Gastrocnemius medialis (tissue), 4 donors: Measurements from ENCODE around the gene PRPF31. TPM values are rescaled to one million over a fixed set of nuclear protein-coding genes. Genes with fewer than 3 reads are reported as not detected.
"Not testable (repeated sequence)": the region's sequence is repeated elsewhere in the genome, so short reads cannot be mapped to it uniquely, and the experiment has no call there.

Source experiments
- ATAC-seq, 2 donors: fragments of 150-250 bp; one replicate each; pipeline ENCODE4 v1.9.1; 2016
- DNase-seq, 2 donors: peaks; one replicate each; pipeline ENCODE4 v3.0.0-alpha.2; 2019
- H3K27ac ChIP-seq, 4 donors: fragments of 200-600 bp; sonication (generic); 1 replicate in 1 of 4; 2 replicates in 3 of 4; pipeline ENCODE4 v1.5.1; 2016 to 2018; ENCODE audit warnings: mild to moderate bottlenecking in 2 of 4, moderate library complexity in 1 of 4
- H3K27me3 ChIP-seq, 3 donors: fragments of 200-600 bp; sonication (generic) in 2 of 3; 1 replicate in 1 of 3; 2 replicates in 2 of 3; pipeline versions ENCODE4 v1.5.1 to v1.6.0; 2016 to 2019; ENCODE audit warnings: mild to moderate bottlenecking in 1 of 3, moderate library complexity in 1 of 3
- H3K36me3 ChIP-seq, 2 donors: fragments of 200-600 bp; sonication (generic) in 1 of 2; one replicate each; pipeline ENCODE4 v1.5.1; 2017 to 2018
- H3K4me1 ChIP-seq, 2 donors: fragments of 200-600 bp; sonication (generic) in 1 of 2; one replicate each; pipeline ENCODE4 v1.5.1; 2016 to 2017; ENCODE audit warnings: mild to moderate bottlenecking in 2 of 2
- H3K4me3 ChIP-seq, 4 donors: fragments of 200-600 bp; sonication (generic) in 3 of 4; 1 replicate in 1 of 4; 2 replicates in 3 of 4; pipeline ENCODE4 v1.5.1; 2016 to 2019; ENCODE audit warnings: mild to moderate bottlenecking in 2 of 4
- H3K9me3 ChIP-seq, 3 donors: fragments of 200-600 bp; sonication (generic) in 2 of 3; 1 replicate in 1 of 3; 2 replicates in 2 of 3; pipeline ENCODE4 v1.5.1; 2016 to 2019
- POLR2A ChIP-seq, 2 donors: fragments of 450-650 bp; IDR thresholded peaks; one replicate each; pipeline ENCODE4 v1.6.1; 2017; ENCODE audit warnings: antibody characterized with exemption in 2 of 2, mild to moderate bottlenecking in 2 of 2, moderate library complexity in 2 of 2
- in situ Hi-C, 4 donors: fragments of 200-750 bp; cut with MboI; loops; one replicate each; pipeline versions ENCODE4 v1.15.0 to v1.8.0; 2017; ENCODE audit warnings: low sequenced_read_pairs in 4 of 4
- intact Hi-C: fragments of 100-400 bp; cut with DNase I; formaldehyde crosslinking; loops from one replicate; pipeline ENCODE4 v1.15.1; 2023; ENCODE audit warnings: low total_unique reads
- total RNA-seq, 4 donors: library from RNA; depleted of rRNA; stranded (reverse); fragments of >200 nt; gene quantifications; one replicate each; pipeline versions ENCODE4 v1.1.0 to v1.2.3, GENCODE V29; 2016
- TF ChIP-seq, protein P1 (sequence below), 5 experiments: fragments of 450-650 bp in 3 of 5; fragments of 200-600 bp in 2 of 5; sonication (generic) in 2 of 5; IDR thresholded peaks in 4 of 5; conservative IDR thresholded peaks in 1 of 5; 1 replicate in 4 of 5; 2 replicates in 1 of 5; pipeline ENCODE4 v1.5.1; 2016 to 2019; ENCODE audit warnings: antibody characterized with exemption in 5 of 5, mild to moderate bottlenecking in 3 of 5, moderate library complexity in 3 of 5

The PRPF31 gene
- total RNA-seq, 4 donors from 2014 or later, result 26.6 to 39.4 (median 37.2) TPM

DNA sequence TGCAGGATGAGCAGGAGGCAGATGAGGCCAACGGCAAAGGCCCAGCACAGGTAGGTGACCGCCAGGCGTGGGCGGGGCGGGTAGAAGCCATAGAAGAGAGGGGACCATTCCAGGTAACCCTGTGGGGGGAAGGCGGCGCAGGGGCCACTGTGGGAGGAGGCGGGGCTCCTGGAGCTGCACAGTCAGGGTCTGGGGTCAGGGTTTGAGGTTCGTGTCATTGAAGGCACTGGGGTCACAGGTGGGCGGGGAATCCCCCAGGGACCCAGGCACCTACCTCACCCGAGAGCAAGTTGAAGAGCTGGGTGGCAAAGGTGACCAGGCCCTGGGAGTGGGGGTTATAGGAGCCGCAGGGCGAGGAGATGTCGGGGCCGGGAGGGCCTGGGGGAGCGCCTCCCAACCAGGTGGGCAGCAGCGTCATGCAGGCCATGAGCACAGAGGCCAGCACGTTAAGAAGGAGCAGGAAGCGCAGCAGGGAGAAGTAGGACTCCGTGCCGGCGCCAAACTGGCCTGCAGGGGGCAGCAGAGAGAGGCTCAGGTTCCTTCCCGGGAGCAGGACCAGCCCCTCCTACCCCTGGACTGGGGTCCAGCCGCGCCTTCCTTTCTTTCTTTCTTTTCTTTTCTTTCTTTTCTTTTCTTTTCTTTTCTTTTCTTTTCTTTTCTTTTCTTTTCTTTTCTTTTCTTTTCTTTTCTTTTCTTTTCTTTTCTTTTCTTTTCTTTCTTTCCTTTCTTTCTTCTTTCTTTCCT, 52.8 kb downstream of the PRPF31 start:
- in situ Hi-C loops, result loop anchor here in 2 of 4 donors (5.0 kb wide), 1 partner anchor 64 kb away; no protein-coding TSS in a partner anchor
- no peak overlapping the region for H3K4me3 ChIP-seq
- TF ChIP-seq POLR2A (IDR thresholded peaks at IDR 0.05), result no peak
- TF ChIP-seq, protein P1, sequence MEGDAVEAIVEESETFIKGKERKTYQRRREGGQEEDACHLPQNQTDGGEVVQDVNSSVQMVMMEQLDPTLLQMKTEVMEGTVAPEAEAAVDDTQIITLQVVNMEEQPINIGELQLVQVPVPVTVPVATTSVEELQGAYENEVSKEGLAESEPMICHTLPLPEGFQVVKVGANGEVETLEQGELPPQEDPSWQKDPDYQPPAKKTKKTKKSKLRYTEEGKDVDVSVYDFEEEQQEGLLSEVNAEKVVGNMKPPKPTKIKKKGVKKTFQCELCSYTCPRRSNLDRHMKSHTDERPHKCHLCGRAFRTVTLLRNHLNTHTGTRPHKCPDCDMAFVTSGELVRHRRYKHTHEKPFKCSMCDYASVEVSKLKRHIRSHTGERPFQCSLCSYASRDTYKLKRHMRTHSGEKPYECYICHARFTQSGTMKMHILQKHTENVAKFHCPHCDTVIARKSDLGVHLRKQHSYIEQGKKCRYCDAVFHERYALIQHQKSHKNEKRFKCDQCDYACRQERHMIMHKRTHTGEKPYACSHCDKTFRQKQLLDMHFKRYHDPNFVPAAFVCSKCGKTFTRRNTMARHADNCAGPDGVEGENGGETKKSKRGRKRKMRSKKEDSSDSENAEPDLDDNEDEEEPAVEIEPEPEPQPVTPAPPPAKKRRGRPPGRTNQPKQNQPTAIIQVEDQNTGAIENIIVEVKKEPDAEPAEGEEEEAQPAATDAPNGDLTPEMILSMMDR (IDR thresholded peaks at IDR 0.05 in 4 of 5, conservative IDR thresholded peaks at IDR 0.05 in 1 of 5), result peak; percentile 69 to 88 (median 86)

DNA sequence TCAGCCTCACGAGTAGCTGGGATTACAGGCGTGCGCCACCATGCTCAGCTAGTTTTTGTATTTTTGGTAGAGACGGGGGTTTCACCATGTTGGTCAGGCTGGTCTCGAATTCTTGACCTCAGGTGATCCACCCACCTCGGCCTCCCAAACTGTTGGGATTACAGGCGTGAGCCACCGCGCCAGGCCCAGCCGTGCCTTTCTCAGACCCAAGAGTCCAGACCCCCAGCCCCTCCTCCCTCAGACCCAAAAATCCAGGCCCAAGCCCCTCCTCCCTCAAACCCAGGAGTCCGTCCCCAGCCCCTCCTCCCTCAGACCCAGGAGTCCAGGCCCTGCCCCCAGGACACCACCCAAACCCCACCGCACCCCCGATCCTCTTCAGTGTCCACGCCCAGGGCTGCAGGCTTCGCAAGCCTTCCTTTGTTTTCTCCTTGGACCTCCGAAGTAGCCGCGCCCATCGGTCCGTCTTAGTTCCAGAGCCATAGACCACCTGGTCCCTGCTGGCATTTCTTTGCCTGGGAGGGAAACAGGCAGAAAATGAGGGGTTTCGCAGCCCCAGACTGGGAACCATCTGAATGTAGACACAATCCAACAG, 53.7 kb downstream of the PRPF31 start:
- Histone ChIP-seq H3K4me3 (no peak overlapping the region), H3K36me3 (no peaks in the 10 kb centered on the region), H3K27me3 (peaks cover 15 to 34% (median 27%) of the 10 kb centered on the region in 3 donors), H3K27ac (no peak overlapping the region), H3K4me1 (peaks cover 0 to 7% of the 10 kb centered on the region in 2 donors), H3K9me3 (no peaks in the 10 kb centered on the region)
- in situ Hi-C loops, result loop anchor here in 2 of 4 donors (5.0 kb wide), 1 partner anchor 63 kb away; no protein-coding TSS in a partner anchor
- ATAC-seq (no peak), DNase-seq (no peak)
- intact Hi-C loops, result loop anchor here (5.0 to 10.0 kb wide), 2 partner anchors 223 to 296 kb away; partner anchors contain the start of gene LENG9
- TF ChIP-seq POLR2A (IDR thresholded peaks at IDR 0.05), result no peak
- TF ChIP-seq, protein P1 (IDR thresholded peaks at IDR 0.05 in 4 of 5, conservative IDR thresholded peaks at IDR 0.05 in 1 of 5), result no peak

More for the DNA sequence above, 52.8 kb downstream of the PRPF31 start:
- intact Hi-C loops, result loop anchor here (1.0 to 10.0 kb wide), 3 partner anchors 63 to 296 kb away; partner anchors contain the start of gene LENG9
- Histone ChIP-seq H3K9me3 (no peaks in the 10 kb centered on the region), H3K27ac (no peak overlapping the region), H3K36me3 (no peaks in the 10 kb centered on the region), H3K4me1 (peaks cover 0 to 7% of the 10 kb centered on the region in 2 donors), H3K27me3 (peaks cover 20 to 27% (median 23%) of the 10 kb centered on the region in 3 donors)
- DNase-seq (peak; percentile 65 to 81), ATAC-seq (peak; percentile 85 to 95)

DNA sequence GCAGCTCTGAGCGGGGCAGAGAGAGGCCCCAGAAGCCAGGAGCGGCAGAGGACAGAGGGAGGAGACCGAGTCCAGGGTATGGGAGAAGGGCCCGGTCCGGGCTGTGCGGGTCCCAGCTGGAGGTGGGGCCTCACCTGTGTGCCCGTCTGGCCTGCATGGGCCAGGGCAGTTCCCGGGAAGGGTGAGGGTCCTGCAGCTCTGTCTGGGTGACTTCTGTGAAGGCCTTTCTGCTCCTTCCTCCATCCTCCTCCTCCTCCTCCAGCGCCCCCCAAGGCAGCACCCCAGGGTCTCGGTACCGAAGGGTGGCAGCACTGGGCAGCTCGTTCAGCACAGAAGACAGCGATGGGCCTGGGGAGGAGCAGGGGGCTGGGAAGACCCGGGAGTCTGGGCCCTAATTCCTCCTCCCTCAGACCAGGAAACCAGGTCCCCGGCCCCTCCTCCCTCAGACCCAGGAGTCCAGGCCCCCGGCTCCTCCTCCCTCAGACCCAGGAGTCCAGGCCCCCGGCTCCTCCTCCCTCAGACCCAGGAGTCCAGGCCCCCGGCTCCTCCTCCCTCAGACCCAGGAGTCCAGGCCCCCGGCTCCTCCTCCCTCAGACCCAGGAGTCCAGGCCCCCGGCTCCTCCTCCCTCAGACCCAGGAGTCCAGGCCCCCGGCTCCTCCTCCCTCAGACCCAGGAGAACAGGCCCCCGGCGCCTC, 56.3 kb downstream of the PRPF31 start:
- H3K9me3 ChIP-seq, H3K4me1 ChIP-seq, intact Hi-C loops, H3K4me3 ChIP-seq, ATAC-seq, H3K36me3 ChIP-seq, in situ Hi-C loops, DNase-seq: not testable (repeated sequence)
- peak overlapping the region in 3 of 4 donors; percentile 33 to 69 (median 62) for H3K27ac ChIP-seq
- H3K27me3 ChIP-seq, result peaks cover 4 to 18% (median 11%) of the 10 kb centered on the region in 3 donors

DNA sequence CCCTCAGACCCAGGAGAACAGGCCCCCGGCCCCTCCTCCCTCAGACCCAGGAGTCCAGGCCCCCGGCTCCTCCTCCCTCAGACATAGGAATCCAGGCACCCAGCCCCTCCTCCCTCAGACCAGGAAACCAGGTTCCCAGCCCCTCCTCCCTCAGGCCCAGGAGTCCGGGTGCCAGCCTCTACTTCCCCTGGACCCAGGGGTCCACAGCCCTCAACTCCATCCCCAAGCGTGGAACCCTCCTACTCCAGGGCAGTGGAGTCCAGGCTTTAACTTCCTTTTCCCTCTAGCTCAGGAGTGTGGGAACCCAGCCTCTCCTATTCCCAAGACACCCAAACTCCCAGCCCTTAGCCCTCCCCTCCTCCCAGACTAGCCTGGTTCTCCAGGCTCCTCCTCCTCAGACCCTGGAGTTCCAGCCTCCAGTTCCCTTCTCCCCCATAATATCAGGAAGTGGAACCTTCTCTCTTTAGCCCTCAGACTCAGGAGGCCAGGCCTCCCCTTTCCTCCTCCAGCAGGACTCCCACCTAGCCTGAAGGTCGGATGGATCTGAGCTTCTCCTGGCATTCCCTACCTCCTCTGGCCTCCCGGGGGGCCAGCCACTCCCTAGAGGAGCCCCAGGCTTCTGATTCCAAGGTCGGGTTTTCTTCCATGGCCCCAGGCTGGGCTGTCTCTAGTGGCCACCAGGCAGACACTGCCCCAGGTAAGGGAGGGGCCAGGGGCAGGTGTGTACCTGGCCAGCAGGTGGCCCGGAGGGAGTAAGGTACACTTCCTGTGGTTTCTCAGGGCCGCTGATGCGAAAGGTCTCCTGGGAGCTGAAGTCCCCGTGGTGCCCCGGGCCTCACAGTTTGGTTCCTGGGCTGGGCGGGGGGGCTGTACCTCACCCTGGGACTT, 57.2 kb downstream of the PRPF31 start, which contains the start of gene TMC4:
TMC4 (minus strand) TSS at position 690 of the 888 bp plus-strand sequence; CDS start at position 647, 43 bp downstream.
- no peaks in the 10 kb centered on the region for H3K9me3 ChIP-seq
- peaks cover 0 to 4% of the 10 kb centered on the region in 2 donors for H3K4me1 ChIP-seq
- H3K27ac ChIP-seq, result peak within 1 kb of the TSS; percentile 37 to 69 (median 54)
- TF ChIP-seq, protein P1 (IDR thresholded peaks at IDR 0.05 in 4 of 5, conservative IDR thresholded peaks at IDR 0.05 in 1 of 5), result no peak
- TF ChIP-seq POLR2A (IDR thresholded peaks at IDR 0.05), result no peak
- intact Hi-C loops, result no loop called here
- DNase-seq (no peak), ATAC-seq (peak; percentile 48 to 61)
- H3K27me3 ChIP-seq, result peaks cover 4 to 18% (median 11%) of the 10 kb centered on the region in 3 donors
- in situ Hi-C loops, result no loop called here
- no peaks in the 10 kb centered on the region for H3K36me3 ChIP-seq
- peak within 1 kb of the TSS in 2 of 4 donors; percentile 17 to 22 for H3K4me3 ChIP-seq
